GM19025 (cell line): ENCODE data around the gene ZNF333.
"Not testable (repeated sequence)": the region's sequence is repeated elsewhere in the genome, so short reads cannot be mapped to it uniquely, and the experiment has no call there.

Experiments
- ATAC-seq: cut with Tn5 transposase; IDR thresholded peaks from one replicate; pipeline ENCODE4 v1.9.1; 2021; ENCODE audit warnings: mild to moderate bottlenecking, low read depth, moderate library complexity; ENCODE audit not compliant: unreplicated experiment

The ZNF333 gene

GRCh38 chr19:14765841-14766240, 76.0 kb downstream of the ZNF333 start:
- ATAC-seq: not testable (repeated sequence)

GRCh38 chr19:14767466-14767971, 77.7 kb downstream of the ZNF333 start:
- ATAC-seq: no peak

GRCh38 chr19:14768001-14768400, 78.2 kb downstream of the ZNF333 start:
- no peak for ATAC-seq

- ATAC-seq: no peak
These were observed 79.4 kb downstream of the ZNF333 start for GRCh38 chr19:14769201-14769600.

- ATAC-seq: no peak
These were observed 80.3 kb downstream of the ZNF333 start for GRCh38 chr19:14770136-14770535.

GRCh38 chr19:14770944-14771839, 81.3 kb downstream of the ZNF333 start:
- ATAC-seq: no peak

- ATAC-seq: no peak
These were observed 82.6 kb downstream of the ZNF333 start for GRCh38 chr19:14772467-14772866.

GRCh38 chr19:14772995-14773394, 83.1 kb downstream of the ZNF333 start:
- ATAC-seq: no peak

- ATAC-seq: not testable (repeated sequence)
These were observed 83.9 kb downstream of the ZNF333 start for GRCh38 chr19:14773722-14774121.

- no peak for ATAC-seq
These were observed 84.5 kb downstream of the ZNF333 start for GRCh38 chr19:14774373-14774772.

- not testable (repeated sequence) for ATAC-seq
These were observed 85.5 kb downstream of the ZNF333 start for GRCh38 chr19:14775326-14775725.

GRCh38 chr19:14775869-14776586, 86.2 kb downstream of the ZNF333 start:
- ATAC-seq: no peak

- ATAC-seq: not testable (repeated sequence)
These were observed 87.8 kb downstream of the ZNF333 start for GRCh38 chr19:14777645-14778044.

- ATAC-seq: not testable (repeated sequence)
These were observed 88.4 kb downstream of the ZNF333 start, which contains the start of gene ADGRE2 for GRCh38 chr19:14778110-14778845. Gene ADGRE2, minus strand, starts transcription at chr19:14778560. Its CDS starts 1,804 bp downstream, at chr19:14776756.

GRCh38 chr19:14779151-14779550, 89.3 kb downstream of the ZNF333 start:
- ATAC-seq: no peak

GRCh38 chr19:14780622-14781225, 90.9 kb downstream of the ZNF333 start:
- ATAC-seq: not testable (repeated sequence)

- ATAC-seq: not testable (repeated sequence)
These were observed 92.1 kb downstream of the ZNF333 start for GRCh38 chr19:14781713-14782536.

- no peak for ATAC-seq
These were observed 93.0 kb downstream of the ZNF333 start for GRCh38 chr19:14782626-14783409.
